Heart left ventricle (tissue), 16 donors: ENCODE data around the gene MAGED1. TPM values are rescaled to one million over a fixed set of nuclear protein-coding genes. Genes with fewer than 3 reads are reported as not detected.

ENCODE experiments used
- ATAC-seq, 4 donors: fragments of 200-7000 bp; cut with Tn5 transposase; one replicate each; pipeline ENCODE4 v1.9.1; 2020 to 2022; ENCODE audit warnings: moderate library complexity in 4 of 4, mild to moderate bottlenecking in 3 of 4, moderate number of reproducible peaks in 1 of 4
- DNase-seq, 5 donors: peaks; one replicate each; pipeline ENCODE4 v3.0.0-alpha.2; 2020
- H3K27ac ChIP-seq, 12 donors: fragments of 200-600 bp; sonication (generic) in 4 of 12; one replicate each; pipeline versions ENCODE4 v1.5.0 to v1.8.0; 2016 to 2022; ENCODE audit warnings: mild to moderate bottlenecking in 2 of 12
- H3K27me3 ChIP-seq, 9 donors: fragments of 200-600 bp; sonication (generic) in 2 of 9; one replicate each; pipeline versions ENCODE4 v1.5.1 to v1.8.0; 2016 to 2022; ENCODE audit warnings: mild to moderate bottlenecking in 3 of 9
- H3K36me3 ChIP-seq, 9 donors: fragments of 200-600 bp; sonication (generic) in 2 of 9; one replicate each; pipeline versions ENCODE4 v1.5.0 to v1.8.0; 2018 to 2022; ENCODE audit warnings: mild to moderate bottlenecking in 2 of 9
- H3K4me1 ChIP-seq, 12 donors: fragments of 200-600 bp; sonication (generic) in 4 of 12; one replicate each; pipeline versions ENCODE4 v1.5.0 to v1.8.0; 2016 to 2022; ENCODE audit warnings: mild to moderate bottlenecking in 3 of 12
- H3K4me3 ChIP-seq, 12 donors: fragments of 200-600 bp; sonication (generic) in 4 of 12; one replicate each; pipeline versions ENCODE4 v1.5.0 to v1.8.0; 2017 to 2022; ENCODE audit warnings: mild to moderate bottlenecking in 9 of 12, moderate library complexity in 4 of 12
- H3K9me3 ChIP-seq, 12 donors: fragments of 200-600 bp; sonication (generic) in 4 of 12; one replicate each; pipeline versions ENCODE4 v1.5.0 to v1.8.0; 2016 to 2022; ENCODE audit warnings: mild to moderate bottlenecking in 1 of 12
- POLR2A ChIP-seq, 2 donors: fragments of 450-650 bp; IDR thresholded peaks; one replicate each; pipeline ENCODE4 v1.6.1; 2017; ENCODE audit warnings: antibody characterized with exemption in 2 of 2, mild to moderate bottlenecking in 2 of 2, moderate library complexity in 2 of 2
- WGBS, 4 donors: extraction: QIAGEN DNeasy Blood & Tissue Kit in 2 of 4; methylation state at CpG; one replicate each; pipeline versions ENCODE4 v1.1.5 to v1.1.7; 2013 to 2018; 5-methylcytosine and 5-hydroxymethylcytosine counted together
- intact Hi-C, 10 donors: fragments of 100-400 bp; cut with DNase I; formaldehyde crosslinking; loops; one replicate each; pipeline versions ENCODE4 v1.11.1 to v1.14.2; 2022
- polyA plus RNA-seq, 2 donors: library from polyadenylated mRNA; stranded (reverse); fragments of 200-250 nt; gene quantifications; one replicate each; pipeline ENCODE4 v1.2.3, GENCODE V29; 2013
- total RNA-seq, 9 donors: library from RNA; depleted of rRNA in 2 of 9; stranded (reverse); fragments of >200 nt in 2 of 9; fragmentation: NEBNext Ultra II Directional in 3 of 9; extraction: Animal tissue kit (Norgen Biotek cat#: 25700) in 3 of 9; gene quantifications; one replicate each; pipeline versions ENCODE4 v1.1.0 to v1.2.4, GENCODE V29; 2016 to 2023
- TF ChIP-seq, protein P1 (sequence below), 12 donors: fragments of 200-600 bp; sonication (generic) in 4 of 12; IDR thresholded peaks; one replicate each; pipeline versions ENCODE4 v1.5.0 to v1.8.0; 2018 to 2022; ENCODE audit warnings: antibody characterized with exemption in 12 of 12, mild to moderate bottlenecking in 5 of 12
- donor health status: ischemic (EF 13 %, LVEDD 7.1; RV severe dilation, severe dysfunction).
- donor health status: healthy with polysubstance abuse.
- donor health status: DM: no; HTN: yes; CAD: no.
- donor health status: DM: no; HTN: no; CAD: no.
- donor health status: ischemic (EF 25% LVEDD 6.9; RV normal size, moderate dysfunction).
- donor health status: ischemic (EF 25% LVEDD 5.7; RV mildly dilated, moderate dysfunction).
- donor health status: healthy.
- donor health status: DM: yes; HTN: yes; CAD: no.
- donor health status: ischemic (EF 35%, LVEDD 5.7; RV mildly dilated, moderate dysfunction).
- donor health status: nonischemic (EF 11% LVEDD 7.7; RV severe dilation, severe dysfunction).
- donor health status: DM: yes; HTN: yes; CAD: no.
- donor health status: PGD.
- donor health status: ischemic (EF 29% LVEDD 5.4; RV normal size, mild dysfunction).
- donor health status: nonischemic (EF 23%, LVEDD 6.1; RV moderate dilation, normal function).

The MAGED1 gene
- total and polyA plus RNA-seq, 11 donors = 19.2 to 97.1 (median 70.7) TPM

DNA sequence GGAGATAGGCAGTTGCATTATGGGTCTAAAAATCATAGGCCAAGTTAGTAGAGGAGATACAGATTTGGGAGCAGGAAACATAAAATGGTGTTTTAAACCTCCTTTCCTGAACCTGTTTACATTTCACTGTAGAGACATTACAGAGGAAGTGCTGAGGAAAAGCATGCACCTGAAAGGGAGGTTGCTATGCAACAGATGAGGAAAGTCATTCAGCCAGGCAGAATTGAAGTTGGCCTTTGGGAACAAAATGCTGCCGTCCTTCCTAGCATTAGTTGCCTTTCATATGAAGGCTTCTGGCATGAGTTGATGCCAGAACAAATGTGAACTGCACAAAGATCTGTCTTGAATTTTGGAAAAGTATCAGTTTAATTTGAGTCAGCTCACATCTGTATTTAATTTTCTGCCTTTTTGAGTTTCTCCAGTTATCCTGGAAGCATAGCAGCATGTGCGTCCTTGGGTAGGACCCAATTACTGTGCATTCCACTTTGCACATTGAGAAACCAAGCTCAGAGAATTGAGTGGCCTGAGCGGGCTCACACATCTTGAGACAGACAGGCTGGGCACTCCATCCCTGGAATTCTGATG, 38.2 kb downstream of the MAGED1 start:
- no peaks in the 10 kb centered on the region for H3K4me1 ChIP-seq
- no peak overlapping the region for H3K4me3 ChIP-seq
- no peak for TF ChIP-seq POLR2A (IDR thresholded peaks at IDR 0.05)
- TF ChIP-seq, protein P1, sequence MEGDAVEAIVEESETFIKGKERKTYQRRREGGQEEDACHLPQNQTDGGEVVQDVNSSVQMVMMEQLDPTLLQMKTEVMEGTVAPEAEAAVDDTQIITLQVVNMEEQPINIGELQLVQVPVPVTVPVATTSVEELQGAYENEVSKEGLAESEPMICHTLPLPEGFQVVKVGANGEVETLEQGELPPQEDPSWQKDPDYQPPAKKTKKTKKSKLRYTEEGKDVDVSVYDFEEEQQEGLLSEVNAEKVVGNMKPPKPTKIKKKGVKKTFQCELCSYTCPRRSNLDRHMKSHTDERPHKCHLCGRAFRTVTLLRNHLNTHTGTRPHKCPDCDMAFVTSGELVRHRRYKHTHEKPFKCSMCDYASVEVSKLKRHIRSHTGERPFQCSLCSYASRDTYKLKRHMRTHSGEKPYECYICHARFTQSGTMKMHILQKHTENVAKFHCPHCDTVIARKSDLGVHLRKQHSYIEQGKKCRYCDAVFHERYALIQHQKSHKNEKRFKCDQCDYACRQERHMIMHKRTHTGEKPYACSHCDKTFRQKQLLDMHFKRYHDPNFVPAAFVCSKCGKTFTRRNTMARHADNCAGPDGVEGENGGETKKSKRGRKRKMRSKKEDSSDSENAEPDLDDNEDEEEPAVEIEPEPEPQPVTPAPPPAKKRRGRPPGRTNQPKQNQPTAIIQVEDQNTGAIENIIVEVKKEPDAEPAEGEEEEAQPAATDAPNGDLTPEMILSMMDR (IDR thresholded peaks at IDR 0.05) = no peak
- peaks cover 0 to 5% (median 0%) of the 10 kb centered on the region in 12 donors for H3K9me3 ChIP-seq
- no peak for DNase-seq
- intact Hi-C loops = no loop called here
- 59 to 73% (median 68%) methylated on average over 3 of the region's 3 CpGs for WGBS, 4 donors
- peaks cover 0 to 8% (median 0%) of the 10 kb centered on the region in 9 donors for H3K27me3 ChIP-seq
- H3K27ac ChIP-seq = no peak overlapping the region
- no peak for ATAC-seq
- no peaks in the 10 kb centered on the region for H3K36me3 ChIP-seq

Other genes starting within 250 kb of the MAGED1 start
- not detected for gene CENPVL2, start 210.8 kb upstream of the MAGED1 start, total RNA-seq
- not detected for gene CENPVL2, start 210.8 kb upstream of the MAGED1 start, polyA plus RNA-seq
- gene CENPVL1, start 183.1 kb upstream of the MAGED1 start, total RNA-seq = not detected
- gene CENPVL1, start 183.1 kb upstream of the MAGED1 start, polyA plus RNA-seq = not detected
- 10 to 100 TPM in 3 of 9 donors, 1 to 10 TPM in 6; 5.8 to 11.8 (median 9.3) TPM for gene GSPT2, start 150.2 kb upstream of the MAGED1 start, total RNA-seq
- gene GSPT2, start 150.2 kb upstream of the MAGED1 start, polyA plus RNA-seq = 1 to 10 TPM; 2.8 to 7.3 TPM
- 1 to 10 TPM in 4 of 9 donors, under 1 TPM in 3, not detected in 2; 0.45 to 4.2 (median 1.4) TPM for gene MAGED4B, start 175.6 kb downstream of the MAGED1 start, total RNA-seq
- gene MAGED4B, start 175.6 kb downstream of the MAGED1 start, polyA plus RNA-seq = 1 to 10 TPM in 1 of 2 donors, under 1 TPM in 1; 0.51 to 1.6 TPM